ENCODE results near the gene MARCHF10.

DNA sequence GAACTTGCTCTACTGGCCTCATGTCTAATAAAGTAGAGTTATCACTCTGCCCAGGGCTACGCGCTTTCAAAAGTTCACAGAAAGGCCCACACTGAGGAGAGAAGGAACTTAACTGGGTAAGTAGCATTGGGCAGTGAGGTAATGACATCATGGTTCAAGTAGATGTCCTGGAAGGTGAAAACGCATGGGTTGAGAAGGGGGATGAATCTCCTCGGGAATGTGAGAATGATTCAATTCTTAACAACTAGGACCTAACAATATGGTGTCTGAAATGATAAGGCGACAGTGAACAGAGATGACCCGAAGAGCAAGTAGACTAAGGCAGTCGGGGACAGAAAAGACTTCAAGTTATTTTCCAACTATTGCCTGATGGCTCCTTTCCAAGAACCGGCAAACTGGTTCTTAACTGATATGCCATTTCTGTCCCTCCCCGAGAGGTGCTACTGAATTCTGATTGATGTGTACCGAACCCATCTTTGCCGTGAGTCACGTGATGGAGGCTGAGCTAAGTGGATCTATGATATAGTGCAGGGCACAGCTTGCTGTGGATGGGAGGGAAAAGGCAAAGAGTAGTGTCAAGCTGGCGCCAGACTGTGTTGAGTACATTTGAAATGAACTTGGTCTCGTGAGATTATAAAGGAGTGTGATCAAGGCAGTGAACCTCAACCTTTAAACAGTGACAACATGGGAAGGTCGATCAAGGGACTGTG is 44.1 kb downstream of the MARCHF10 start:
- TF ChIP-seq CTCF (IDR thresholded peaks at IDR 0.05) = no peak
- TF ChIP-seq POLR2A (IDR thresholded peaks at IDR 0.05) = no peak
- TF ChIP-seq EP300 (IDR thresholded peaks at IDR 0.05) = no peak

All from ovary (tissue), 3 donors.